Erythroblast (primary cell): Measurements from ENCODE around the gene FBXW7.

Experiments used
- DNase-seq, 2 experiments: peaks; one replicate each; lab custom pipeline; 2025; lab: John Stamatoyannopoulos, UW
- GATA1 ChIP-seq: IDR thresholded peaks from 2 replicates; pipeline ENCODE4 v1.6.1; 2011; ENCODE audit warnings: low read depth, mild to moderate bottlenecking, control low read depth, low read length, moderate library complexity
- POLR2A ChIP-seq: IDR thresholded peaks from 2 replicates; pipeline ENCODE4 v1.6.1; 2011; ENCODE audit warnings: mild to moderate bottlenecking, low read length

FBXW7 gene

DNA sequence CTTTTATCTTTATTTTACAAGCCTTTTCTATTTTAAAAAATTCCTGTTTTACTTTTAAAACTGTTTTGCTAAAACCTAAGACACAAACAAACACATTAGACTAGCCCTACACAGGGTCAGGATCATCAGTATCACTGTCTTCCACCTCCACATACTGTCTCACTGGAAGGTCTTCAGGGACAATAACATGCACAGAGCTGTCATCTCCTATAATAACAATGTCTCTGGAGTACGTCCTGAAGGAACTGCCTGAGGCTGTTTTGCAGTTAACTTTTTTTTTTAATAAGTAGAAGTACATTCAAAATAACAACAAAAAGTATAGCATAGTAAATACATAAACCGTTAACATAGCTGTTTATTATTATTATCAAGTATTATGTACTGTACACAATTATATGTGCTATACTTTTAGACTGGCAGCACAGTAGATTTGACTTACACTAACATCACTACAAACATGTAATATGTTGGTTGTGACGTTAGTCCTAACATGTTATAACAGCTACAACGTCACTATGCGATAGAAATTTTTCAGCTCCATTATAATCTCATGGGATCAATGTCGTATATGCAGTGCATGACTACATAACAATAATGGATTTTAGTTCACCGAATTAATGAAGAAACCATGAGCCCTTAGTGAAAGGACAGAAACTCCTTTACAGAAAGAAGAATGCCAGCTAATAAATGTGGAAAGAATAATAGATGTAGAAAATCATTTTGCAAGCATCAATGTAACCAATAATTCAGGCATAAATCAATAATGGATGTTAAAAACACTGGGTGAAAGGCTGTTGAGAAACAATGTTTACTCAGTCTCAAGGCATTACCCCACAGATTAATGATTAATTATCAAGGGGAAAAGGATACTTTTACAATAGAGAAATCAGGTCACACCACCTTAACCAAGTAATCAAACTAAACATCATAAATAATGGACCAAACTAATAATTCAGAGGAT lies 49.2 kb downstream of the FBXW7 start:
- no peak for TF ChIP-seq POLR2A
- TF ChIP-seq GATA1: no peak
- DNase-seq: no peak

DNA sequence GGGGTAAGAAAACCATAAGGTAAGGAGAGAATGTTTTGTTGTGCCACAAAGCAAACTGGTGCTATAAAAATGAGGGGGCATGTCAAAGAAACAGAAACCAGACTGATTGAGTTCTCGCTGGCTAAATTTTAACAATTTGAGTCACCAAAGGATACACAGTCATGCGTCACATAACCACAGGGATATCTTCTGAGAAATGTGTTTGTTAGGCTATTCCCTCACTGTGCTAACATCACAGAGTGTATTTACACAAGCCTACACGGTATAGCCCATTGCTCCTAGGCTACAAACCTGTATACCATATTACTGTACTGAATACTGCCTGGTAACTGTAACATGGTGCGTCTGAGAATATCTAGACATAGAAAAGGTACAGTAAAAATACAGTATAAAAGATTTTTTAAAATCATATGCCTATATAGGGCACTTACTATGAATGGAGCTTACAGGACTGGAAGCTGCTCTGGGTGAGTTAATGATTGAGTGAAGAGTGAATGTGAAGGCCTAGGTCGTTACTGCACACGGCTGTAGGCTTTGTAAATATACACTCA lies 50.1 kb downstream of the FBXW7 start:
- no peak for DNase-seq
- TF ChIP-seq GATA1 (no peak), POLR2A (no peak)

DNA sequence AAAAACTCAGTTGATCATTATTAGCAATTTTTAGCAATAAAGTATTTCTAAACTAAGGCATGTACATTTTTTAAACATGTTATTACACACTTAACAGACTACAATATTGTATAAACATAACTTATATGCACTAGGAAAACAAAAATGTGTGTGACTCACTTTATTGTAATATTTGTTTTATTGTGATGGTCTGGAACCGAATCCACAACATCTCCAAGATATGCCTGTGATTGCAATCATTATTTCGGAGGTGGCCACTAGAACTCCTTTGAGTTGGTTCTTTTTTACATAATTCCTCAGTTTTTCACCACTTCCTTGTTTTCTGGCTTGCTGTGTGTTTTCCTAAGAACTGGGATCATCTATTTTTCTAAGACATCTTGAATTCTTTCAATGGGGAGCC lies 53.7 kb downstream of the FBXW7 start:
- DNase-seq: no peak
- TF ChIP-seq POLR2A (no peak), GATA1 (no peak)

DNA sequence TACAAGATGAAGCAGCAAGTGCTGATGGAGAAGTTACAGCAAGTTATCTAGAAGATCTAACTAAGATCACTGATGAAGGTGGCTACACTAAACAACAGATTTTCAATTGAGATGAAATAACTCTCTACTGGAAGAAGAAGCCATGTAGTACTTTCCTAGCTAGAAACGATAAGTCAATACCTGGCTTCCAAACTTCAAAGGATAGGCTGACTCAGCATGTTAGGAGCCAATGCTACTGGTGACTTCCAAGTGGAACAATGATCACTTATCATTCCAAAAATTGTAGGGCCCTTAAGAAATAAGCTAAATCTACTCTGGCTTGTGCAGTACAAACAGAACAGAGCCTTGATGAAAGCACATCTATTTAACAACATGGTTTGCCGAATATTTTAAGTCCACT lies 55.0 kb downstream of the FBXW7 start:
- no peak for DNase-seq

DNA sequence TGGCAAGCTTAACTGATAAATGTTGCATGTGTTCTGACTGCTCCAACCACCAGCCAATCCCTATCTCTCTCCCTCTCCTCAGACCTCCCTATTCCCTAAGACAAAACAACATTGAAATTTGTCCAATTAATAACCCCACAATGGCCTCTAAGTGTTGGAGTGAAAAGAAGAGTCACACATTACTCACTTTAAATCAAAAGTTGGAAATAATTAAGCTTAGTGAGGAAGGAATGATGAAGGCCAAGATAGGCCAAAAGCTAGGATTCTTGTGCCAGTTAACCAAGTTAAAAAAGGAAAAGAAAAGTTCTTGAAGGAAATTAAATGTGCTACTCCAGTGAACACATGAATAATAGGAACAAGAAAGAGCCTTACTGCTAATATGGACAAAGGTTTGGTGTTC lies 55.6 kb downstream of the FBXW7 start:
- DNase-seq: no peak
- TF ChIP-seq POLR2A (no peak), GATA1 (no peak)

More for the DNA sequence above, 55.0 kb downstream of the FBXW7 start:
- no peak for TF ChIP-seq POLR2A
- no peak for TF ChIP-seq GATA1

DNA sequence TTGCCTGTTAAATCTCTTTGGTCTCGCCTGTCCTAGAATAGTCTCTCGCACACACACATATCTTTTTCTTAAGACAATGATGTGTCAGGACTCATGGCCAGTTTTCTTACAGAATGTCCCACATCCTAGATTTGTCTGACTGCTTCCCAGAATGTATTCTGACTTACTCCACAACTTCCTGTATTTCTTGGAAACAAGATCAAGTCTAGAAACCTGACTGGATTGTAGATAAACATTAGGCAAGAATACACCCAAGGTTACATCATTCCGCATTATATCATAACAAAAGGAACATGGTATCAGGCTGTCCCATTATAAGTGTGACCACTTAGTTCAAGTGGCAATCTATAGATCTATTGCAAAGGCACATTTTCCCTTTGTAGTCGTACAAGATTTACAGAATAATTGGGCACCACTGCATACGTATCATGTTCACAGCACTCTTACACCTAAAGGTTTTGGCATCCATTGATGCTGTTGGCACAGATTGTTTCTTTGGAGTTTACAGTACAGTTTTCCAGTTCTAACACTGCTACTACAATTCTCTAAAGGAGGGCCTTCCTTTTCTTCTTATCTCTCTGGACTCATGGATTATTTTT lies 56.4 kb downstream of the FBXW7 start:
- TF ChIP-seq GATA1: no peak
- TF ChIP-seq POLR2A: no peak

DNA sequence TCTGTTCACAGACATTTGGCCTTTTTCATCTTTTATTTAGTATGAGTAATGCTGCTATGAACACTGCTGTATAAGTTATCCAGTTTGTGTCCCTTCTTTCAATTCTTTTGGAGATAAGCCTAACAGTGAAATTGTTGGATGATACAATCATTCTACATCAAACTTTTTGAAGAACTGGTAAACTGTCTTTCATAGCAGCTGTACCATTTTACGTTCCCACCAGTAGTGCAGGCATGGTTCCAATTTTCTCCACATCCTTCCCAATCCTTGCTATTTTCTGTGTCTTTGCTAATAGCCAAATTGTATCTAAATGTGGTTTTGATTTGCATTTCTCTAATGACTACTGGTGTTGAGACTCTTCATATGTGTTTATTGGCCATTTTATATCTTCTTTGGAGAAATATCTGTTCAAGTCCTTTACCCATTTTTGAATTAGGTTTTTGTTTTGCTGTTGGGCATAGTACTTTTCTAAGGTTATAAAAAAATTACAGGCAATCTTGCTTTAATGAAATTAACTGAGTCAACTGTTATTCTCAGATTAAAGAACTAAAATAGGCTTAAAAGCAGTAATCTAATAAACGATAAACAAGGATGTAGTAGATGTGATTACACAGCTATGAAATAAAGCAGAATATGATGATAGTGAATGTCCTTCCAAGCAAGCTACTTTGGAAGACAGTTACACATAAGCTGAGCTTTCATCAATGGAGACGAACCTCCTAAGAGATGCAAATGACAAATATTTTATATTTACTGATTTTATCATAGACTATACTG lies 57.2 kb downstream of the FBXW7 start:
- no peak for DNase-seq
- no peak for TF ChIP-seq POLR2A

More for the DNA sequence above, 56.4 kb downstream of the FBXW7 start:
- DNase-seq: no peak

DNA sequence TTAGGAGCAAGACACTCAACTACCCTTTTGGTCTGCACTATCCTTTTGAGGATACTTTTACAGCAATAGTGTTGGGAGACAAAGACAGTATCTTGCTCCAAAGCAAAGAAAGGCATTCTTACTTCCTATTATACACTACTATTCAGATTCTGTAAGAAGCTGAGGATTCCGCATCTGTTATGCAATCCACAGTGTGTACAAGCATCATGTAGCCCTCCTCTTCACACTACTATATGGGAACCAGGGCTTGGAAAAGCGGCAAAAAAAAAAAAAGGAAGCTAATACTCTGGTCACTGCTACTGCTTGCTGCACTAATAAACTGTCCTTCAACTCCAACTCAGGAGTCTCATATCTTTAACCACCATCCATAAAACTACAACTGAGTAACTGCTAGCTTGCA lies 59.1 kb downstream of the FBXW7 start:
- no peak for DNase-seq
- TF ChIP-seq GATA1: no peak

DNA sequence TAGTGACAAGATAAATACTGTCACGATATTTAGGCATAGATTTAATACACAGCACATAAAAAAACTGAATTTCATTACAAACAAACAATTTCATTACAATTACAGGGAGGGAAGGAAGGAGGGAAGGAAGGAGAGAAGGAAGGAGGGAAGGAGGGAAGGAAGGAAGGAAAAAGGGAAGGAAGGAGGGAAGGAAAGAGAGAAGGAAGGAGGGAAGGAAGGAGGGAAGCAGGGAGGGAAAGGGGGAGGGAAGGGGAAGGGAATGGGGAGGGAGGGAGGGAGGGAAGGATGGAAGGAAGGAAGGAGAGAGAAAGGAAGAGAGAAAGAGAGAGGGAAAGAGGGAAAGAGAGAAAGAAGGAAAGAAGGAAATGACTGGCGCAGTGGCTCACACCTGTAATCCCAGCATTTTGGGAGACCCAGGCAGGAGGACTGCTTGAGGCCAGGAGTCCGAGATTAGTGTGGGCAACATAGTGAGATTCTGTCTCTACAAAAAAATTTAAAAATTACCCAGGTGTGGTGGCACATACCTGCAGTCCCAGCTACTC lies 64.6 kb downstream of the FBXW7 start:
- DNase-seq: no peak
- TF ChIP-seq POLR2A: no peak
- TF ChIP-seq GATA1: no peak

DNA sequence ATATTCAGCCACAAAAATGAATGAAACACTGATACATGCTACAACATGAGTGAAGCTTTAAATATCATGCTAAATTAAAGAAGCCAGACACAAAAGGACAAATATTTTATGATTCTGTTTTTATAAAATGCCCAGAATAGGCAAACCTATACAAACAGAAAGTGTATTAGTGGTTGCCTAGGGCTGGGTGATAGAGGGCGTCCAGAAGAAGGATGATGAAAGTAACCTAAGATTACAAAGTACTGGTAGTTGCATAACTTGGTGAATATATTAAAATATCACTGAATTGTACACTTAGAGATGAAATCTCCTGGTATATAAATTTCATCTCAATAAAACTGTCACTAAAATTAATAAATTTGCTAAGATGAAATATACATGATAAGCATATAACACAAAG lies 67.5 kb downstream of the FBXW7 start:
- DNase-seq: no peak
- no peak for TF ChIP-seq GATA1
- TF ChIP-seq POLR2A: no peak

DNA sequence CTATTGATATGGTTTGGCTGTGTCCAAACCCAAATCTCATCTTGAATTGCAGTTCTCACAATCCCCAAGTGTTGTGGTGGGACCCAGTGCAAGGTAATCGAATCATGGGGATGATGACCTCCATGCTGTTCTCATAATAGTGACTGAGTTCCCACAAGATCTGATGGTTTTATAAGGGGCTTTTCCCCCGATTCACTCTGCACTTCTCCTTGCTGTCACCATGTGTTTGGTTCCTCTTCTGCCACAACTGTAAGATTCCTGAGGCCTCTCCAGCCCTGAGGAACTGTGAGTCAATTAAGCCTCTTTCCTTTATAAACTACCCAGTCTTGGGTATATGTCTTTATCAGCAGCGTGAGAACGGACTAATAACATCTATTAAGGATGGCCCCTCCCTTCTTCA lies 68.8 kb downstream of the FBXW7 start:
- DNase-seq: no peak
- TF ChIP-seq GATA1 (no peak), POLR2A (no peak)

DNA sequence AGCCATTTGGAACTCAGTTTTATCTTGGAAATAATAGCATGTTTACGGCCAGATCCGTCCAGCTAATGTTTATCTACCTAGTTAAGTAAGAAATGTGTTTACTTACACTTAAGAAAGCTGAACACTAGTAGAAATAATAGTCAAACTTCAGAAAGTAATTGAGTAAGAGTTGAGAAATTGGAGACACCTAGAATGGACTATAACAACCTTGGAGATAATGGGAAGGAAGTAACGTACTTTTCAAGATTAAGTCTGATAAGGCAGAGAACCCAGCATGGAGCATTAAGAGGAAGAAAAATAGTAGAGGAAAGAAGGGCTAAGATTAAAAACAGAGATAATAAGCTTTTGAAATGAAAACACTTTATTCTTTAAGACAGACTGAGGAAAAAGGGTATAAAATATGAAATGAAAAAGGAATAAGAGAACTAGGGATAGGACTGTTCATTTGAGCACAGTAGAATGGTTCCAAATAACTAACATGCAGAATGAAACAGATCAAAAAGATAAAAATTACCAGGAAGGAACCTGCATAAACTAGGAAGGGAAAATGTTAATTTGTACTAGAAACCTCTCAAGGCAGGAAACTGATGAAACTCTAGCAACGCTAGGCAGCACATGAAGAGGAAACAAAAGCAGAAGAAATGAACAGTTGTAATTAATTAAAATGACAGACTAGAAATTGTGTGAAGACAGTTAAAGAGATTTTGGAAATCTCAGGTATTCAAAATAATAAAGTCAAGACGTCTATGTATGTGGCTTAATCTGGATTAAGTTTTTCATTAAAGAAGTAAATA lies 71.7 kb downstream of the FBXW7 start:
- TF ChIP-seq POLR2A (no peak), GATA1 (no peak)
- no peak for DNase-seq

DNA sequence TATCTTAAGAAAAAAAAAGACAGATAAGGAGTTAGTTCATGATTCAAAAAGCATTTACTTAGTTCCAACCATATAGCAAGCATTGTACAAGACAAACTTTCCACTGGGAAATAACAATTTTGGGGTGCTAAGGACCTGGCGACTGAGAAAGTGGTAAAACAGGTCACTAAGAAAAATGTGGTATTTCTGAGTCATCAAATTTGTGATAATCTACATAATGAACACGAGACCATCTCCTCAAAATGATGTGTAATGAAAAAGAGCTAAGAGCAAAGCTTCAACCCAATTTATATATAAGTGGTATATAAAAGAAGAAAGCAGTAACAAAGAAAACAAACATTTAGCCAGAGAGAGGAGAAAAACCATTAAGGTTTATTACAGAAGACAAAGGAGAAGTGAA lies 72.3 kb downstream of the FBXW7 start:
- no peak for DNase-seq
- no peak for TF ChIP-seq GATA1
- TF ChIP-seq POLR2A: no peak
